Putamen (tissue), 1 donor: ENCODE data around the gene MTHFD2L.

ENCODE experiments used
- DNase-seq: peaks from one replicate; pipeline ENCODE4 v3.0.0-alpha.2; 2016; ENCODE audit warnings: low spot score

Gene MTHFD2L

DNA sequence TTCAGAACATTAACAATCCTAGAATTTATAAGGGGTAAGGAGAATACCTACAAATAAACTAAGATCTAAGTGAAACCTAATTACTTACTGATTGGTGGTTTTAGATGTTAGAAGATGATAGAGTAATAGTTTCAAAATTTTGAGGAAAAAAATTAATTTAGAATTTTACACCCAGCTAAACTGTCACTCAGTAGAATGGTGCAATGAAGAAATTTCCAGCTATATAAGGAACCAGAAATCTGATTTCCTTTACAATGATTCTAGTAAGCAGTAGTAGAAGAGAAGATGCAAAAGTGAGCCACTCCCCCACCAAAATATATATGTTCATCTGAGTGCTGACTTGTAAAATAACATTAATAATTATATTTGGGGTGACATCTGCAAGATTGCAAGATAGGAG is 95.0 kb downstream of the MTHFD2L start:
- DNase-seq, result no peak

DNA sequence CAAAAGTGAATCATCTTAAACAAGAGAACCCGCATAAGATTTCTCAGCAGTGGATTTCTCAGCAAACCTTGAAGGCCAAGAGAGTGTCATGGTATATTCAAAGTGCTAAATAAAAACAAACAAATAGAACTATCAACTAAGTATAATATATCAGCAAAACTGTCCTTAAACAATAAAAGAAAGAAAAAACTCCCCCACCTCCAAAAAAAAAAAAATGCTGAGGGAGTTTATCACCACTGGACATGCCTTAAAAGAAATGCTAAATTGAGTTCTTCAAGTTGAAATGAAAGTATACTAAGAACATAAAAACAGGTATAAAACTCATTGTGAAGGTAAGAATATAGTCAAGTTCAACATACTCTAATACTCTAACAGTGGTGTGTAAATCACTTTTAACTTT is 96.5 kb downstream of the MTHFD2L start:
- DNase-seq, result no peak

DNA sequence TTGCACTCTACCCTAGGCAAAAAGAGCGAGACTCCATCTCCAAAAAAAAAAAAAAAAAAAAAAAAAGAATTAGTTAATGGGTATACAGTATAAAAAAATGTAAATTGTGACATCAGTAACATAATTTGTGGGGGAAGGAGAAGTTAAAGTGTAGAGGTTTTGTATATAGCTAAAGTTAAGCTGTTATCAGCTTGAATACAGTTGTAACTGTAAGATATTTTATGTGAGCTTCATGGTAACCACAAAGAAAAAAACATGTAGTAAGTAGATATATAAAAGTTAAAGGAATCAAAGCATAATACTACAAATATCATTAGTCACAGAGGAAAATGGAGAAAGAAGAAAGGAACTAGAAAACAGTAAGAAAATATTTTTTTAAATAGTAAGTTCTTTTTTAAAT is 97.2 kb downstream of the MTHFD2L start:
- no peak for DNase-seq

DNA sequence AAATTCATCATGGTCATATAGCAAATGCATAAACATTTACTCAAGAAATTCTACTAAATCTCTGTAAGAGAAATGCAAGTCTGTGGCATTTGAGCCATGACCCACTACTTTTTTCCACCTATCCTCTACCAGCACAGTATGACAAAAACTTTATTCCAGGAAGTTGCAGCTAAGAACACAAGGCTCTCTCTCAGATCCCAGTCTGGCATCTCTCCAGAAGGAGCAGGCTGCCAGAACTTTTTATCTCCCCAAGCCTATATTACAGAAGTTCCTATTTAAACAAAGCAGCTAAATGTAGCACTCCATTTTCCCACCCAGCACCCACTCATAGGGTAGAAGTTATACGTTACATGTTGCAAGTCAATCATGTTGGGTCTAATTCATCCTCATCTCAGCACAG is 101.0 kb downstream of the MTHFD2L start:
- DNase-seq, result no peak

DNA sequence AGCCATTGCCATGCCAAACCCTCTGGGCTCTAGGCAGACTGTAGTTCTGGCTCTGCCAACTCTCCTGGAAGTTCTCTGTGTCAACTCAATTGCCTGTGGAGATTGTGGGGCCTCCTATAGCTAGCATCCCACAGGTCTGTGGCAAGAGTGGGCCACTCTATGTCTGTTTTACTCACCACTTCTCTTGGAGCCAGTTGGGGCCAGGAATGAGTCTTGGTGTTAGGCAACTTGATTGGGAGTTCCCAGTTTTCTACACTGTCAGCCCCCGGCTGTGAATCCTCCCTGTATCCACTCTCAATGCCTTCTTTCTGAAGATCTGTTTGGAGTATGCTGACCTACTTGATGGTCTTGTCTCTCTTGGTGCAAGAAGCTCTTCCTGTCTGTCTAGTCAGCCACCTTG is 102.1 kb downstream of the MTHFD2L start:
- no peak for DNase-seq

DNA sequence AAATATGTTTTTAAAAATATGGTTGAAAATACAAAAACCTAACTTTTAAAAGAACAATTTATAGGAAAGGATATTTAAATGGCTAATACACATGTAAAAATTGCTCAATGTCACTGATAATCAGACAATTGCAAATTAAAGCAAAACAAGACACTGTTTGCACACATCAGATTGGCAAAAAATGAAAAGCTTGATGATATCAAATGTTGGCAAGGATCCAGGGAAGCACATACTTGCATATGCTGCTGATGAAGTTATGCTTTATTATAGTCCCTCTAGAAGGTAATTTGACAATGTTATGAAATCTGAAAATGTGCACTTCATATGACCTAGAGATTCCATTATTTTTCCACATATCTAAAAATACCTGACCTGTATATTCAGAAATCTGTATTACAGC is 104.6 kb downstream of the MTHFD2L start:
- DNase-seq, result no peak

DNA sequence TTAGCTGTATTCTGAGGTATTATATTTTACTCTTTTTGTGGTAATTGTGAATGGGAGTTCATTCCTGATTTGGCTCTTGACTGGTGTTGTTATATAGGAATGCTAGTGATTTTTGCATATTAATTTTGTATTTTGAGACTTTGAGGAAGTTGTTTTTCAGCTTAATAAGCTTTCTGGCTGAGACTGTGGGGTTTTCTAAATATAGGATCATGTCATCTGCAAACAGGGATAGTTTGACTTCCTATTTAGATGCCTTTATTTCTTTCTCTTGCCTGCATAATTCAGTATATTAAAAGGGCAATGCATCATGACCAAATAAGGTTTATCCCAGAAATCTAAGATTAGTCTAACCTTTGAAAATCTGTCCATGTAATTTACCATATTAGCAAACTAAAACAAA is 105.6 kb downstream of the MTHFD2L start:
- no peak for DNase-seq

DNA sequence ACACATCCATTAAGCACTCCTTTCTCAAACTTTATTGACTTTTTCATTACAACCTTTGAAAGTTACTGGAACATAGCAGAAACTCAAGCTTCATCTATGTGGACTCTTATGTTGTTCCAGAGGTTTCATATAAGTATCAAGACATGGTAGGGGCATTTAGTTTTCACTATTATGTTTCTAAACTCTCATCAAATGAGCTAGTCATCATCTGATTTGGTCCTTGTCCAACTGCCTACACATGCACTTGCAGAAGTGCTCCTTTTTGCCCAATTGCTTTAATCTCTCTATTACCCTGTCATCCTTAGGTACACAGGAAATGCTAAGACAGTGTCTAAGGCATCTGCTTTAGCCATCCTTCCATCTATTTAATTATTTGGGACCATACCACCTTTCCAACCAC is 108.2 kb downstream of the MTHFD2L start:
- no peak for DNase-seq

DNA sequence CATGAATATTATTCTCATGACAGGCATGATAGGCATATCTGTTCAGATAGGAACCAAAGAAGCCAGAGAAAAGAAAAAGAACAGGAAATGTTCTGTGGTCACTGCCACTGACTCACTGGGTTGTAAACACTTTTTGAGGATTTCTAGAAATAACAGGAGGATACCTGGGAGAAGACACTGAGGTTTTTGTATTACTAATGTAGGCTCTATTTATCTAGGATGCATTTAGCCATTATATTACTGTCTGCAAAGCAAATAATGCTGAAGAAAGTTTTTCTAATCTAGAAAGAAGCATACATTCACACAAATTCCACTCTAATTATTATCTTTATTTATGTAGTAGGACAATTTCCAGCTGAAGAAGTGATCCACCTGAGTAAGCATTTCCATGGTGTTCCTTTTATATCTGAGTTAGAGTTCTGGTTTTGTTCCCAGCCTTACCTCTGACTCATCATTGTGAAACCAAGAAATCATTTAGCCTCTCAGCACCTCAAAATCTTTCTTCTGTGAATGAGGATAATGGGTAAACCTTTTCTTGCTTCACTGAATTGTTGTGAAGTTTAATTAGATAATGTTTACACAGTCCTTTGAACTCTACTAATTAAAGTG is 110.2 kb downstream of the MTHFD2L start:
- DNase-seq, result no peak

DNA sequence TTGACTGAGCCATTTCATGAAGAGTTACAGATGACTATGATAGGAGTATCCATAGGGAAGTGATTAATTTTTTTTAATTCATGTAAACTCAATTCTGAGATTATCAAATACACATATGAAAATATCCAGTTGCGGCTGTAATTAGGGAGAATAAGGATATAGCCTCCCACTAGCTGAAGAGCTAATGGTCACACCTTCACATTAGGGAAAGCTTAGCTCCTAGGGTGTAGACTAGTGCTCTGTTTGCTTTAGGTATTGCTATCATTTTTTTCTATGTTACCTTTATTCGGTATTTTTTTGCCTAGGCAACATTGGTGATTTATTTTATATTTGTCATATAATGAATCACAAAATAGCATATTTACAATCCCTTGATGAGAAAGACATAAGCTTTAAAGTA is 110.7 kb downstream of the MTHFD2L start:
- DNase-seq, result no peak

DNA sequence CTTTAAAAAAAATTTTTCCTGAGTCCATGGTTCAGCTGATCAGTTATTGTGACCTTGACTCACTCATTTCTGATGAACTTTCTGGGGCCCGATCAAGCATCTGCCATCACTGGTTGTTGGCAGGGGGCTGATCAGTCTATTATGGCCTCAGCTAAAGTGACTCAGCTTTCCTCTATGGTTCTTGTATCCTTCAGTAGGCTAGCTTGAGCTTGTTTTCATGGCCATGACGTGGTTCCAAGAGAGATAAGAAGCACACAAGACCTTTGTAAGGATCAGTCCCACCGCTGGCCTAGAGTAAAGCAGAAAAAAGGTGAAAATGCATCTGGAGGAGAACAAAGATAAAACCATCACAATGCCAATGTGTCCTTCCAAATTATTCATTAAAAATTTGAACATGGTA is 120.6 kb downstream of the MTHFD2L start:
- no peak for DNase-seq

DNA sequence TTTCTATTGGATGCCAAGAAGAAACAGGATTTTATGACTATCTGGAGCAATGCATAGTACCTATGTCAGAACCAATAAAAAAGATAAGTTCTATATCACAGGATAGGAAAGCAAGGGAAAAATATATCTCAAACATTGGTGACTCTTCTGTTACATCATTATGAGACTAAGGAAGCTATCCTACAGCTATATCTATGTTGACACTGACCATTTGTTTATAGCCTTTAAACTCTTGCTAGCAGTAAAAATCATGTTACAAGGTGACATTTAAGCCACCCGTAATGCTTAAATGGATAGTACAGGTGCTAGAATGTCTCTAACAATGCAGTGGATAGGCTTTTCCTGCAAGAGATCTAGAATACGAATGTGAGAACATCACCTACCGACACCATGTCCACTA is 121.8 kb downstream of the MTHFD2L start:
- DNase-seq, result no peak

DNA sequence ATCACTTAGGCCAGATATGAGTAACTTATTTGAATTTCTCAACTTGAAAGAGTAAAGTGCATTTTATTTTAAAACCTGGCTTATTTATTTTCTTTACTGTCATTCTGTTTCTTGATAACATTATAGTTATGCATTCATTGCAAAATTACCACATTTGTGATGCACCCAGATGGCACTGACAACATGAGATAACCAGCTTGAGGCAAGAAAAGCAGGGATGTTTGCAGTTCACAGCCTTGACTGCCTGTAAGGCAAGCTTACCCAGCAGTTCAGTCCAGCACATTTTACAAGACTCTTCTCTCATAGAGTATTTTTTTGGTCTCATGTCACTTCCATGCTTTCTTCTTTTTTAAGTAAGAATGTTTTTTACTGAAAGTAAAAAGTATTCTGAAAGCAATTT is 125.0 kb downstream of the MTHFD2L start:
- no peak for DNase-seq

DNA sequence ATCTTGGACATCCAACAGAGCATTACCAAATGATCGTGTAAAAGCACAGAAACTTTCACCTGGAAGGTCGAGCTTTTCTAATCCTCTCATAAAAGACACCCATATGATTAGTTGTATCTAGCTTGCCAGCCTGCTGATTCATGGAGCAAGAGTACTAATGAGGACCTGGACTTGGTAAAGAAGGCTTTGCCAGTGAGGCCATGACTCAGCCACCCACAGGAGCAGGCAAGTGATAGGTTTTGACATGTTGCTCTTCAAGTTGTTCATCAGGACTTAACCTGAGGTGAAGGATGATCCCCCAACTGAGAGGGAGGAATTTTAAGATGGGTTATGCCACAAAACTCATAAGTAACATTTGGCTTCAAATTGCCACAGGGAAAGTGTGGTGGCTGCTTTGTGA is 125.7 kb downstream of the MTHFD2L start:
- DNase-seq, result no peak

DNA sequence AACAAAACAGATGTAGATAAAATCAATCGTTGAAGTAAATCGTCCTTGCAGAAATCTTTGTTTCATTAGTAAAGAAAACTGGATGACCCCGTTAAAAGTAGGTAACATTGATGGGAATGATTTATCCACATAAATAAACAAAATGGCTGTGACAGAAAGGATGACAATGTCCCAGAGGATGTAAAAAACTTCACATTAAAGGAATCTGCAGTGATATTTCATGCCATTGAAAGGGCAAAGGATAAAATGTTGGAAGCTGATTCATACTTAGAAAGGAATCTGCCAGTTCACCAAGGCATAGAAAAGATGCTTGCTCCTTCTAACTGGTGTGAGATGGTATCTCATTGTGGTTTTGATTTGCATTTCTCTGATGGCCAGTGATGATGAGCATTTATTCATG is 126.1 kb downstream of the MTHFD2L start:
- DNase-seq, result no peak

DNA sequence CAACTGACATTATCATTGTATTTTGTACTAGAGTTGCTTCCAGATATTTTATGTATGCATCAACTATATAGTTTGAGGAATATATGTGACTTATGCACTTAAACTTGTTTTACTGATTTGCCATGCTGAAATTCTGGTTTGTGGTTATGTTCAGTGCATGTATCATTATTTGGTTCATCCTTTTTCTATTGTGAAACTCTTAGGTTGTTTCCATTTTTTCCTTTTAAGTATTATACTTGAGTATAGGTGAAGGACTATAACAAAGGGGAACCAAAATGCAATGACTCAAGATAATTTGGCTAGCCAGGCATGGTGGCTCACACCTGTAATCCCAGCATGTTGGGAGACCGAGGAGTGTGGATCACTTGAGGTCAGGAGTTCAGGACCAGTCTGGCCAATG is 129.2 kb downstream of the MTHFD2L start:
- DNase-seq, result no peak

DNA sequence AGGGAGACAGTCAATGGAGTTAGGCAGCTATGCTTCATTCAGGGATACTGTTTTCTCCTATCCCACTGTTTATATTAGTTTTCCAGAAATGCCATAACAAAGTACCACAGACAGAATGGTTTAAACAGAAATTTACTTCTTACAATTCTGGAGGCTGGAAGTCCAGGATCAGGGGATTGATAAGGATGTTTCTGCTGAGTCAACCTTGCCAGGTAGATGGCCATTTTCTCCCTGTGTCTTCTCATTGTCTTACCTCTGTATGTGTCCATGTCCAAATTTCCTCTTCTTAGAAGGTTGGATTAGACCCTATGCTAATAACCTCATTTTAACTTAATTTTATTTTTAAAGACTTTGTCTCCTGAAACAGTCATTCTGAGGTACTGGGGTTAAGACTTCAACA is 129.9 kb downstream of the MTHFD2L start:
- DNase-seq, result no peak

DNA sequence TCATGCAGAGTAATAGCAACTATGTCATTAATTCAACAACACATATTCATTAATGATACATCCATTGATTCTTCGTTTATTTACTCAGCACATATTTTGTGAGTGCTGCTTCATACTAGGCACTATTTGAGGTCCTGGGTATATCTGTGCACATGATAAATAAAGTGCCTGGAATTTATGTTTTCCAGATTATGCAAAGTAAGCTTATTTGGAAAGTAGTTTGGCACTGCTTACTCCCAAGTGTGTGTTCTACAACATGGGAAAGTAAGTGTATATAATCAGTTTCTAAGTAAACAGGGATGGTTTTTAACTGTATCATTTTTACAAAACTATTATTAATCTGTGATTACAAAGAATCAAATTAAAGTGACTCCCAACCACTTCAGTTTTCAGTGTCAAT is 133.6 kb downstream of the MTHFD2L start:
- no peak for DNase-seq

DNA sequence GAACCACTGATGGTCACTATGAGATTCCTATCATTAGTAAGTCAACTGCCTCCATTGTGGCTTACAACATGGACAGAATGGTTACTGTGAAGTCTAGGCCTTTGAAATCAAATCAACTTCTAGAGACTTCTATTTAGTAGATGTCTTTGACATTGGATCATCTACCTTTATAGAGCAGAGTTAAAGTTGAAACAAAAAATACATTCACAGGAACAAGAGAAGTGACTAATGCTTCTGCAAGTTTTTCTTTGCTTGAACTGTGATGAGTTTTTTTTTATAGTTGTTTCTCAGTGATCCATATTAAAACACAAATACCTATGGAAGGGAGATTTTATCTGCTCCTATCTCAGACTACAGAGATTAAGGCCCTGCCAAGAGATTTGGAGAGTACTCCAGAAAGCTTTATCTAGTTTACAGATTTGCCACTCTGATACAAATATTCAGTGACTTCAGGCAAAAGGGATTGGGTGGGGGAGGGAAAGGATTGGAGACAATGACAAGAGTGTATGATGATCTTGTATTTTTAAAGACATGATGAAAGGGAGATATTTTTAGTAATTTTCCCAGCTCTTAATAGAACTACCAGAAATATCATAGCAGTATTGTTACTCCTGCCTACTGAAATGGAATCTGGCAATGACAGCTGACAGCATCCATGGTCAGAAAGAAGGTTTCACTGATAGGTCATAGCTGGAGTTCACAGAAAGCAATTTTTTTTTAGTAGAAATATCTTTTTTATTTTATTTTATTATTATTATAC is 134.4 kb downstream of the MTHFD2L start:
- no peak for DNase-seq

DNA sequence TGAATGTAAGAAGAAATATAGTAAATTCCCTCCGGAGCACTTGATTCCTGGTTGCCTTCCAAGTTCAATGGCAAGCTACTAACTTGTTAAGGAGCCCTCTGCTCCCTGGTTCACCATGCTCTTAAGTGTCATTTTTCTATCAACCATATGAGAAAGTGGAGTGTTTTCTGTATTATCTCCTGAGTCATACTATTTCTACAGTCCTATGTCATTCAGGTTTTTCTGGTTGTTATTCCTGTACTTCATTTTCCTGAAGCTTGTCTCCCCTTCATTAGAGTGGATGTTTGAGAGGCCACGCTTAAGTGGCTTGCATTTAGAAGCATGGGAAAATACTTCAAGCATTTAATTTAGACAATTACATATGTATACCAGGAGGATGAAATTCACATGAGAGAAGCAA is 135.6 kb downstream of the MTHFD2L start:
- DNase-seq, result no peak

DNA sequence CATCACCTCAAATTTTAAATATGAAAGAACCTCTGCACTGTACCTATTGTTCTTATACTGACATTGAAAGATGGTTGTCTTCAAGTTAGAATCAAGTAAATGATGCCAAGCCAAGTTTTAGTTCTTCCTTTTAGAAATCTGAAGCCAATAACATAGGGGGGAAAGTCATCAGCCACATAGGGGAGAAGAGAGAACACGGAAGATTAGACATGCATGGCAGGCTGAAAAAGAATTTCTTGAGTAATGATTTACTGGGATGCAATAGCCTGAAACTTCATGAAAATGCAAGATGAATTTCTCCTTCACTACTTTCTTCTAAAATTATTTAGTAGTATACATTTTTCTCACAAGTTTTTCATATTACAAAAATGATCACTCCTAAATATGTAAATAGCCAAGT is 136.8 kb downstream of the MTHFD2L start:
- DNase-seq, result no peak

DNA sequence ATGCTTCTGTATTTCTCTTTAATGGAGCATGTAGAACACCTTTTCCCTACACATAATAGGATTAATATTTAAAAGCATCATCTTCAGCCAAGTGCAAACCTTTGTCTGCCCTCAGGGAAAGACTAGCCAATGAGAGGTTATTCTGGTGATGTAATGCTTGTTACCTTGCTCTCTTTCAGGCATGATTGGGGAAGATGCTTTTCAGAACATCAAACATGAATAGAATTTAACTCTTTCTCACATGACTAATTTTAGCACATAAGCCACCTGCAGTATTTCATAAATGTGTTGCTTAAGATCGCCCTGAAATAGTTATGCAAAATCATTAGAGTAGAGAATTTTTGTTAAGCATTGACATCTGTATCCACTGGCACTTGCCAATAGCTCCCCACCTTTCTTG is 139.6 kb downstream of the MTHFD2L start:
- no peak for DNase-seq

DNA sequence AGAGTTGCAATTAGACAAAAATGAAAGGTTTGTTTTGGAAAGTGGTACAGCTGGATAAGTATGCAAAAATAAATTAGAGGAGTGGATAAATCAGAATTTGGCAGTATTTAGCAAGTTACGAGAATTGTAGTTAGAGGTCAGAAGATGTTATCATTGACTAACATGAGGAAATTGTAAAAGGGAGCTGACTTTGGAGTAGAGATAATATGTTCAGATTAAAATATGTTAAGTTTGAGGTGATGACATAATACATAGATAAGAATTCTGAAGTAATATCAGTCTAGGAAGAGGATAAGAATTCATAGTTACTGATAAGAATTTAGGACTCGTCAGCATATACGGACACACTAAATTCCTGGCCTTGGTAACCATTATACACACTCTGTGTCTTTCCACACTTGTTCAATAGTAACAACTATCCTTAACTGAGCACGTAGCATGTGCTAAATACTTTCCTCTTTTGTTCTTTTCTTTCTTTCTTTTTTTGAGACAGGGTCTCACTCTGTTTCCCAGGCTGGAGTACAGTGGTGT is 146.2 kb downstream of the MTHFD2L start:
- no peak for DNase-seq

DNA sequence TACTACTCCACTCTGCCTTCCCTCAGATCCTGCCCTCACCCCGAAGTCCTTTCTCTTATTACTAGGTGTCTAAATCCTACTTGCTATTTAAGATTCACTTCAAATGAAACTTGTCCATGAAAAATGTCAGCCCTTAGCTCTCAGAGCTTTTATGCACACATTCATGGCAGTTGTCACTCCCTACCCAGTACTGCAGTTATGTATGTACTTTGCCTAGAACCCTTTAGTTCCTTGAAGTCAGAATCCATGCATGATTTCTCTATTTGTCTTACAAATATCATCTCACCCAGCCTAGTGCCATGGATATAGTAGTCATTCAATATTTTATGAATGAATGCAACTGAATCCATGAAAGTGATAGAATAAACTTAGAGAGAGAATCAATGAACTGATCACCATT is 147.1 kb downstream of the MTHFD2L start:
- no peak for DNase-seq
